GM12878 (cell line): ENCODE data around the gene RABL2B. TPM values are rescaled to one million over a fixed set of nuclear protein-coding genes. Genes with fewer than 3 reads are reported as not detected.

ENCODE experiments used
- ATAC-seq: fragments of 200-7000 bp; cut with Tn5 transposase; 3 replicates; pipeline ENCODE4 v1.9.1; 2020; ENCODE audit warnings: mild to moderate bottlenecking, moderate library complexity
- BruUV-seq: library from RNA; stranded (reverse); fragments of 400-500 nt; replicated peaks from 2 replicates; lab custom pipeline; 2021; lab: Mats Ljungman, UMichigan
- CTCF ChIA-PET: fragments of 300-600 bp; sonication (Branson Sonifier 250); formaldehyde crosslinking; extraction: SDS; loops from one replicate; lab custom pipeline; 2021; ENCODE audit warnings: inconsistent platforms; lab: Yijun Ruan, JAX
- POLR2A ChIA-PET: fragments of 350-600 bp; formaldehyde crosslinking; extraction: SDS; loops from one replicate; lab custom pipeline; 2021; ENCODE audit warnings: inconsistent platforms; lab: Charles Lee
- RAD21 ChIA-PET: fragments of 300-600 bp; sonication (Branson Sonifier 250); formaldehyde crosslinking; loops from one replicate; lab custom pipeline; 2023; ENCODE audit warnings: antibody characterized with exemption; ENCODE audit not compliant: unreplicated experiment; lab: Charles Lee
- SMC1A ChIA-PET: fragments of 300-600 bp; sonication (Branson Sonifier 250); formaldehyde crosslinking; loops from one replicate; lab custom pipeline; 2023; ENCODE audit not compliant: unreplicated experiment, uncharacterized antibody; lab: Charles Lee
- DNase-seq: peaks from one replicate; pipeline ENCODE4 v3.0.0-alpha.2; 2011; ENCODE audit warnings: low read depth, low spot score
- FAIRE-seq: peaks from 3 replicates; lab custom pipeline; 2011; peaks lifted over from hg19 to GRCh38; lab: Jason Lieb, UNC
- H2AFZ ChIP-seq: 2 replicates; pipeline ENCODE4 v1.6.0; 2011; ENCODE audit warnings: low read depth, low read length, control low read depth; ENCODE audit not compliant: control insufficient read depth
- H3K27ac ChIP-seq: 2 replicates; pipeline ENCODE4 v1.5.1; 2011; ENCODE audit warnings: control low read depth; ENCODE audit not compliant: control insufficient read depth, insufficient read depth
- H3K27me3 ChIP-seq, 2 experiments: replicated peaks in 1 of 2; 2 replicates each; pipeline versions ENCODE4 v1.6.0 to v1.6.1; 2011; ENCODE audit warnings: low read length in 1 of 2; ENCODE audit not compliant: control insufficient read depth in 2 of 2, insufficient read depth in 2 of 2
- H3K36me3 ChIP-seq, 2 experiments: 2 replicates each; pipeline ENCODE4 v1.5.1; 2011; ENCODE audit warnings: low read length in 1 of 2; ENCODE audit not compliant: control insufficient read depth in 2 of 2, insufficient read depth in 2 of 2
- H3K4me1 ChIP-seq: 2 replicates; pipeline ENCODE4 v1.6.1; 2011; ENCODE audit warnings: mild to moderate bottlenecking, low read length, moderate library complexity, mixed read lengths; ENCODE audit not compliant: control insufficient read depth, insufficient read depth
- H3K4me2 ChIP-seq: 2 replicates; pipeline ENCODE4 v1.6.0; 2011; ENCODE audit warnings: control low read depth; ENCODE audit not compliant: control insufficient read depth, insufficient read depth
- H3K4me3 ChIP-seq: fragments of 200-600 bp; sonication (generic); 2 replicates; pipeline ENCODE4 v1.5.1; 2016
- H3K79me2 ChIP-seq: 2 replicates; pipeline ENCODE4 v1.6.0; 2011; ENCODE audit warnings: low read length; ENCODE audit not compliant: control insufficient read depth, insufficient read depth
- H3K9ac ChIP-seq: 2 replicates; pipeline ENCODE4 v1.8.0; 2011; ENCODE audit warnings: low read length, control low read depth, mixed read lengths; ENCODE audit not compliant: control insufficient read depth, insufficient read depth
- H3K9me3 ChIP-seq: replicated peaks from 3 replicates; pipeline ENCODE4 v1.5.1; 2011; ENCODE audit warnings: mild to moderate bottlenecking, low read length; ENCODE audit not compliant: control insufficient read depth, insufficient read depth
- H4K20me1 ChIP-seq: 2 replicates; pipeline ENCODE4 v1.6.0; 2011; ENCODE audit not compliant: control insufficient read depth, insufficient read depth
- EP300 ChIP-seq, 2 experiments: fragments of 150-350 bp in 1 of 2; IDR thresholded peaks; 2 replicates each; pipeline ENCODE4 v1.6.1; 2011 to 2012; ENCODE audit warnings: low read depth in 2 of 2, low read length in 2 of 2, borderline replicate concordance in 1 of 2, improper control_type of control experiment in 1 of 2, inconsistent platforms in 1 of 2; ENCODE audit not compliant: control insufficient read depth in 1 of 2
- GABPA ChIP-seq: IDR thresholded peaks from 2 replicates; pipeline ENCODE4 v1.6.1; 2014; ENCODE audit warnings: antibody characterized with exemption, low read depth, mild to moderate bottlenecking, inconsistent platforms
- JUND ChIP-seq: IDR thresholded peaks from 2 replicates; pipeline ENCODE4 v1.6.1; 2012; ENCODE audit warnings: low read depth, mild to moderate bottlenecking, low read length, improper control_type of control experiment, moderate library complexity
- MEF2A ChIP-seq: IDR thresholded peaks from 2 replicates; pipeline ENCODE4 v1.6.1; 2011; ENCODE audit warnings: low read depth, mild to moderate bottlenecking, low read length, moderate library complexity; ENCODE audit not compliant: insufficient read depth
- MEF2B ChIP-seq: fragments of 450-650 bp; IDR thresholded peaks from 2 replicates; pipeline ENCODE4 v1.6.1; 2018; ENCODE audit warnings: mild to moderate bottlenecking, moderate library complexity; ENCODE audit not compliant: partially characterized antibody, poor library complexity, severe bottlenecking
- NR2F1 ChIP-seq: fragments of 450-650 bp; conservative IDR thresholded peaks from 2 replicates; pipeline ENCODE4 v1.6.1; 2017; ENCODE audit warnings: mild to moderate bottlenecking
- RAD21 ChIP-seq: IDR thresholded peaks from 2 replicates; pipeline ENCODE4 v1.6.1; 2011; ENCODE audit warnings: mild to moderate bottlenecking, low read depth, low read length, moderate library complexity; ENCODE audit not compliant: insufficient read depth
- RELA ChIP-seq: fragments of 450-650 bp; IDR thresholded peaks from 2 replicates; pipeline ENCODE4 v1.8.0; 2014; ENCODE audit warnings: borderline replicate concordance; ENCODE audit not compliant: partially characterized antibody
- TBL1XR1 ChIP-seq: IDR thresholded peaks from 2 replicates; pipeline ENCODE4 v1.6.1; 2012; ENCODE audit warnings: low read depth, low read length, improper control_type of control experiment
- WGBS: methylation state at CpG from one replicate; pipeline ENCODE4 v1.1.6; 2016; ENCODE audit warnings: low lambda C conversion rate; ENCODE audit not compliant: insufficient replicate concordance, insufficient coverage; ENCODE audit errors: missing lambda C conversion rate; 5-methylcytosine and 5-hydroxymethylcytosine counted together
- in situ Hi-C: fragments of 300-500 bp; cut with MboI; formaldehyde crosslinking; loops from 9 replicates; pipeline ENCODE4 v1.14.3; 2018; ENCODE audit warnings: mixed read lengths
- intact Hi-C: fragments of 100-400 bp; cut with micrococcal nuclease; formaldehyde crosslinking; loops from one replicate; pipeline ENCODE4 v1.14.2; 2022; ENCODE audit not compliant: unreplicated experiment
- polyA plus RNA-seq, 11 experiments: library from polyadenylated mRNA; depleted of rRNA in 4 of 11; unstranded in 6 of 11; stranded (reverse) in 5 of 11; fragments of >200 nt; fragmentation: Nextera tagmentation in 4 of 11; fragmentation: Illumina TruSeq in 1 of 11; extraction: Ambion mirVana in 4 of 11; extraction: Trizol in 1 of 11; gene quantifications; 1 replicate in 1 of 11; 2 replicates in 10 of 11; pipeline versions ENCODE4 v1.2.1 to v1.2.3, GENCODE V29; 2011 to 2016; ENCODE audit warnings: inconsistent platforms in 2 of 11, missing spikeins in 2 of 11, low read depth in 1 of 11
- total RNA-seq, 4 experiments: library from RNA; depleted of rRNA in 3 of 4; stranded (reverse); fragments of >200 nt in 3 of 4; fragmentation: Illumina TruSeq in 1 of 4; extraction: Trizol in 1 of 4; gene quantifications; 2 replicates each; pipeline versions ENCODE4 v1.2.1 to v1.2.3, GENCODE V29; 2013 to 2021
- TF ChIP-seq, protein P1 (sequence below): IDR thresholded peaks from 2 replicates; pipeline ENCODE4 v1.6.1; 2011; ENCODE audit warnings: borderline replicate concordance, low read depth, mild to moderate bottlenecking, moderate library complexity, mixed read lengths, low read length; ENCODE audit not compliant: insufficient read depth; ENCODE audit errors: extremely low read length
- TF ChIP-seq, protein P2 (sequence below): fragments of 450-650 bp; conservative IDR thresholded peaks from 2 replicates; pipeline ENCODE4 v1.6.1; 2017; ENCODE audit warnings: mild to moderate bottlenecking, moderate library complexity
- TF ChIP-seq, protein P3 (sequence below): fragments of 450-650 bp; IDR thresholded peaks from 2 replicates; pipeline ENCODE4 v1.6.1; 2018; ENCODE audit warnings: borderline replicate concordance, mild to moderate bottlenecking; ENCODE audit not compliant: partially characterized antibody

RABL2B gene
- total and polyA plus RNA-seq, 10 of the 15 experiments (the other 5 are each of a cell fraction or from before 2014, with no cell fraction given): 3.1 to 27.4 (median 14.4) TPM

DNA sequence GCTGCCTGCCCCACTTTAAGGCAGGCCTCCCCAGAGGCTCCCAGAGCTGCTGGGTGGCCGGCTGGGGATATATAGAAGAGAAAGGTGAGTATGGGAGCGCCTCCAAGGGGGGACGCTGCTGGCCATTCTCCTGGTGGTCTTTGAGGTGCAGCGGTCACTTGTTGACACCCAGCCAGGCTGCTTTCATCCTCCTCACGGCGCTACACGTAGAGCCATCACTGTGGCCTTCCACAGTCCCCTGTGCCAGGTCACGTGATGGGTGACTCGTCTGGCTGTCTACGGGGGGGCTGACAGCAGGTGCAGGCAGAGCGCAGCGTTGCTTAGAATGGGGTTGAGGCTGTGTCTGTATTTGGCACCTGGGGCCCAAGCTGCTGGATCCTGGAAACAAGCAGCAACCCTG lies 43.5 kb downstream of the RABL2B start:
- Histone ChIP-seq H3K4me3 (no peak overlapping the region), H3K9me3 (no peaks in the 10 kb centered on the region), H4K20me1 (no peaks in the 10 kb centered on the region), H3K4me2 (no peak overlapping the region), H3K27ac (no peak overlapping the region), H3K4me1 (no peaks in the 10 kb centered on the region), H3K9ac (no peak overlapping the region), H3K36me3 (no peaks in the 10 kb centered on the region), H3K79me2 (no peaks in the 10 kb centered on the region), H2AFZ (no peak overlapping the region), H3K27me3 (no peaks in the 10 kb centered on the region; a peak in 3 of 4 replicates)
- ATAC-seq (no peak), FAIRE-seq (no peak), DNase-seq (no peak)
- no TSS peak for BruUV-seq
- in situ Hi-C loops: no loop called here
- POLR2A ChIA-PET: no interaction called here
- RAD21 ChIA-PET: no interaction called here
- intact Hi-C loops: no loop called here
- SMC1A ChIA-PET: no interaction called here
- WGBS: 37% methylated on average over 12 of the region's 12 CpGs
- no peak for TF ChIP-seq RELA
- TF ChIP-seq, protein P1, sequence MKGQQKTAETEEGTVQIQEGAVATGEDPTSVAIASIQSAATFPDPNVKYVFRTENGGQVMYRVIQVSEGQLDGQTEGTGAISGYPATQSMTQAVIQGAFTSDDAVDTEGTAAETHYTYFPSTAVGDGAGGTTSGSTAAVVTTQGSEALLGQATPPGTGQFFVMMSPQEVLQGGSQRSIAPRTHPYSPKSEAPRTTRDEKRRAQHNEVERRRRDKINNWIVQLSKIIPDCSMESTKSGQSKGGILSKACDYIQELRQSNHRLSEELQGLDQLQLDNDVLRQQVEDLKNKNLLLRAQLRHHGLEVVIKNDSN: peak; percentile 53
- no peak for TF ChIP-seq MEF2A
- CTCF ChIA-PET: no interaction called here

DNA sequence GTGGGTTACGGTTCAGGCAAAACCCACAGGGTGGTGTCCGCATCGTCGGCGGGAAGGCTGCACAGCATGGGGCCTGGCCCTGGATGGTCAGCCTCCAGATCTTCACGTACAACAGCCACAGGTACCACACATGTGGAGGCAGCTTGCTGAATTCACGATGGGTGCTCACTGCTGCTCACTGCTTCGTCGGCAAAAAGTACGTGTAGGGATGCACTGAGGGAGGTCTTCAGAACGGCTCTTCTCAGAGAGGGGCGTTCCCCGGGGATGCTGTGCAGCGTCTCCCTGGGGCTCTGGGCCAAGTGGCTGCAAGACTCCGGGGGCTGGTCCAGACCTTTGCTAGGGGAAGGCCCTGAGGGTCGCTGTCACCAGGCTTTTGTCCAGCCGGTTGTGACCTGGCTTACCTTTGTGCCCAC lies 44.2 kb downstream of the RABL2B start:
- no TSS peak for BruUV-seq
- Histone ChIP-seq H4K20me1 (no peaks in the 10 kb centered on the region), H3K9me3 (no peaks in the 10 kb centered on the region), H3K4me2 (no peak overlapping the region), H3K79me2 (no peaks in the 10 kb centered on the region), H3K27ac (no peak overlapping the region), H3K4me1 (no peaks in the 10 kb centered on the region), H3K9ac (no peak overlapping the region), H3K27me3 (no peaks in the 10 kb centered on the region; a peak in 3 of 4 replicates), H3K36me3 (no peaks in the 10 kb centered on the region), H3K4me3 (no peak overlapping the region), H2AFZ (no peak overlapping the region)
- DNase-seq (no peak), ATAC-seq (no peak), FAIRE-seq (no peak)
- ChIA-PET CTCF (no interaction called here), RAD21 (no interaction called here), SMC1A (no interaction called here), POLR2A (no interaction called here)
- WGBS: 42% methylated on average over 17 of the region's 17 CpGs
- in situ Hi-C loops: no loop called here
- intact Hi-C loops: no loop called here
- TF ChIP-seq TBL1XR1 (no peak), NR2F1 (no peak), MEF2B (no peak), JUND (no peak), RAD21 (no peak), EP300 (IDR thresholded peaks at IDR 0.05; ENCODE audit: borderline replicate concordance in 1 of 2, control insufficient read depth in 1 of 2, low read depth in 2 of 2, low read length in 2 of 2) (no peak), GABPA (no peak)
- TF ChIP-seq, protein P2, sequence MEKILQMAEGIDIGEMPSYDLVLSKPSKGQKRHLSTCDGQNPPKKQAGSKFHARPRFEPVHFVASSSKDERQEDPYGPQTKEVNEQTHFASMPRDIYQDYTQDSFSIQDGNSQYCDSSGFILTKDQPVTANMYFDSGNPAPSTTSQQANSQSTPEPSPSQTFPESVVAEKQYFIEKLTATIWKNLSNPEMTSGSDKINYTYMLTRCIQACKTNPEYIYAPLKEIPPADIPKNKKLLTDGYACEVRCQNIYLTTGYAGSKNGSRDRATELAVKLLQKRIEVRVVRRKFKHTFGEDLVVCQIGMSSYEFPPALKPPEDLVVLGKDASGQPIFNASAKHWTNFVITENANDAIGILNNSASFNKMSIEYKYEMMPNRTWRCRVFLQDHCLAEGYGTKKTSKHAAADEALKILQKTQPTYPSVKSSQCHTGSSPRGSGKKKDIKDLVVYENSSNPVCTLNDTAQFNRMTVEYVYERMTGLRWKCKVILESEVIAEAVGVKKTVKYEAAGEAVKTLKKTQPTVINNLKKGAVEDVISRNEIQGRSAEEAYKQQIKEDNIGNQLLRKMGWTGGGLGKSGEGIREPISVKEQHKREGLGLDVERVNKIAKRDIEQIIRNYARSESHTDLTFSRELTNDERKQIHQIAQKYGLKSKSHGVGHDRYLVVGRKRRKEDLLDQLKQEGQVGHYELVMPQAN: no peak
- TF ChIP-seq, protein P3, sequence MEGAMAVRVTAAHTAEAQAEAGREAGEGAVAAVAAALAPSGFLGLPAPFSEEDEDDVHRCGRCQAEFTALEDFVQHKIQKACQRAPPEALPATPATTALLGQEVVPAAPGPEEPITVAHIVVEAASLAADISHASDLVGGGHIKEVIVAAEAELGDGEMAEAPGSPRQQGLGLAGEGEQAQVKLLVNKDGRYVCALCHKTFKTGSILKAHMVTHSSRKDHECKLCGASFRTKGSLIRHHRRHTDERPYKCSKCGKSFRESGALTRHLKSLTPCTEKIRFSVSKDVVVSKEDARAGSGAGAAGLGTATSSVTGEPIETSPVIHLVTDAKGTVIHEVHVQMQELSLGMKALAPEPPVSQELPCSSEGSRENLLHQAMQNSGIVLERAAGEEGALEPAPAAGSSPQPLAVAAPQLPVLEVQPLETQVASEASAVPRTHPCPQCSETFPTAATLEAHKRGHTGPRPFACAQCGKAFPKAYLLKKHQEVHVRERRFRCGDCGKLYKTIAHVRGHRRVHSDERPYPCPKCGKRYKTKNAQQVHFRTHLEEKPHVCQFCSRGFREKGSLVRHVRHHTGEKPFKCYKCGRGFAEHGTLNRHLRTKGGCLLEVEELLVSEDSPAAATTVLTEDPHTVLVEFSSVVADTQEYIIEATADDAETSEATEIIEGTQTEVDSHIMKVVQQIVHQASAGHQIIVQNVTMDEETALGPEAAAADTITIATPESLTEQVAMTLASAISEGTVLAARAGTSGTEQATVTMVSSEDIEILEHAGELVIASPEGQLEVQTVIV: no peak
